Aorta (tissue), 5 donors: ENCODE data around the gene NTMT1. TPM values are rescaled to one million over a fixed set of nuclear protein-coding genes. Genes with fewer than 3 reads are reported as not detected.
A peak's percentile ranks its signal among the peaks of the same experiment; 100 is the strongest.
"Not testable (repeated sequence)": the region's sequence is repeated elsewhere in the genome, so short reads cannot be mapped to it uniquely, and the experiment has no call there.

Experiments
- ATAC-seq: fragments of 200-7000 bp; cut with Tn5 transposase; one replicate; pipeline ENCODE4 v1.9.1; 2022; ENCODE audit warnings: moderate library complexity; ENCODE audit not compliant: low FRiP score
- DNase-seq, 2 donors: peaks; one replicate each; pipeline ENCODE4 v3.0.0-alpha.2; 2020
- H3K27ac ChIP-seq, 2 donors: one replicate each; pipeline ENCODE4 v1.5.1; 2013; ENCODE audit warnings: low read length in 2 of 2, mild to moderate bottlenecking in 2 of 2, moderate library complexity in 2 of 2, control low read depth in 1 of 2, inconsistent platforms in 1 of 2, low read depth in 1 of 2
- H3K27me3 ChIP-seq, 2 donors: one replicate each; pipeline ENCODE4 v1.6.1; 2013; ENCODE audit warnings: control low read depth in 1 of 2, low read length in 1 of 2, mild to moderate bottlenecking in 1 of 2, moderate library complexity in 1 of 2; ENCODE audit not compliant: insufficient read depth in 2 of 2, control insufficient read depth in 1 of 2
- H3K36me3 ChIP-seq, 2 donors: one replicate each; pipeline ENCODE4 v1.6.1; 2013; ENCODE audit warnings: control low read depth in 1 of 2, low read length in 1 of 2, mild to moderate bottlenecking in 1 of 2; ENCODE audit not compliant: insufficient read depth in 2 of 2, control insufficient read depth in 1 of 2
- H3K4me1 ChIP-seq, 2 donors: one replicate each; pipeline ENCODE4 v1.6.1; 2013; ENCODE audit warnings: low read length in 2 of 2, control low read depth in 1 of 2, mild to moderate bottlenecking in 1 of 2, moderate library complexity in 1 of 2; ENCODE audit not compliant: insufficient read depth in 2 of 2, control insufficient read depth in 1 of 2
- H3K4me3 ChIP-seq, 2 donors: one replicate each; pipeline ENCODE4 v1.5.1; 2013; ENCODE audit warnings: low read length in 2 of 2, control low read depth in 1 of 2, mild to moderate bottlenecking in 1 of 2
- H3K9me3 ChIP-seq: one replicate; pipeline ENCODE4 v1.6.1; 2013; ENCODE audit warnings: mild to moderate bottlenecking, low read length; ENCODE audit not compliant: control insufficient read depth
- WGBS, 2 donors: extraction: QIAGEN DNeasy Blood & Tissue Kit; methylation state at CpG; one replicate each; pipeline ENCODE4 v1.1.7; 2013; 5-methylcytosine and 5-hydroxymethylcytosine counted together
- intact Hi-C, 2 donors: fragments of 100-400 bp; cut with DNase I; formaldehyde crosslinking; loops; one replicate each; pipeline versions ENCODE4 v1.14.2 to v1.15.0; 2022
- polyA plus RNA-seq, 2 donors: library from polyadenylated mRNA; stranded (reverse); fragments of 200-250 nt; gene quantifications; one replicate each; pipeline ENCODE4 v1.2.3, GENCODE V29; 2013
- total RNA-seq, 2 donors: library from RNA; stranded (reverse); fragmentation: NEBNext Ultra II Directional; extraction: Animal tissue kit (Norgen Biotek cat#: 25700); gene quantifications; one replicate each; pipeline ENCODE4 v1.2.1, GENCODE V29; 2021
- donor health status: healthy with polysubstance abuse.
- donor health status: Bipolar disorder and iron deficiency.
- donor health status: DM: no; HTN: no; CAD: no.
- donor health status: DM: no; HTN: no; CAD: no.
- donor health status: DM: yes; HTN: yes; CAD: no.

Gene NTMT1
- total and polyA plus RNA-seq, 4 donors: 22.7 to 41.1 (median 30.0) TPM

GRCh38 chr9:129584136-129584535 is 41.8 kb upstream of the NTMT1 start:
- peak in 1 of 2 donors; percentile 80 for DNase-seq
- no peak overlapping the region for H3K27ac ChIP-seq
- intact Hi-C loops: no loop called here
- 90 to 100% methylated on average over 1 of the region's 1 CpG for WGBS, 2 donors
- H3K9me3 ChIP-seq: no peaks in the 10 kb centered on the region
- H3K4me1 ChIP-seq: no peaks in the 10 kb centered on the region
- ATAC-seq: peak; percentile 73
- no peaks in the 10 kb centered on the region for H3K36me3 ChIP-seq
- no peaks in the 10 kb centered on the region for H3K27me3 ChIP-seq
- no peak overlapping the region for H3K4me3 ChIP-seq

GRCh38 chr9:129585352-129585751 is 40.6 kb upstream of the NTMT1 start:
- WGBS, 2 donors: 100% methylated on average over 1 of the region's 1 CpG
- intact Hi-C loops: no loop called here

GRCh38 chr9:129586245-129586644 is 39.7 kb upstream of the NTMT1 start:
- Histone ChIP-seq H3K27ac (no peak overlapping the region), H3K36me3 (no peaks in the 10 kb centered on the region), H3K4me1 (no peaks in the 10 kb centered on the region), H3K27me3 (no peaks in the 10 kb centered on the region), H3K9me3 (no peaks in the 10 kb centered on the region), H3K4me3 (no peak overlapping the region)
- intact Hi-C loops: no loop called here
- WGBS, 2 donors: 91 to 95% methylated on average over 1 of the region's 1 CpG
- DNase-seq (no peak), ATAC-seq (no peak)

More at GRCh38 chr9:129585352-129585751, 40.6 kb upstream of the NTMT1 start:
- Histone ChIP-seq H3K36me3 (no peaks in the 10 kb centered on the region), H3K27ac (no peak overlapping the region), H3K4me1 (no peaks in the 10 kb centered on the region), H3K9me3 (no peaks in the 10 kb centered on the region), H3K27me3 (no peaks in the 10 kb centered on the region), H3K4me3 (no peak overlapping the region)
- DNase-seq: no peak
- no peak for ATAC-seq

- no peaks in the 10 kb centered on the region for H3K36me3 ChIP-seq
- WGBS, 2 donors: 87 to 88% methylated on average over 8 of the region's 8 CpGs
- H3K4me3 ChIP-seq: no peak overlapping the region
- no peak for ATAC-seq
- no peak overlapping the region for H3K27ac ChIP-seq
- H3K4me1 ChIP-seq: no peaks in the 10 kb centered on the region
- H3K9me3 ChIP-seq: no peaks in the 10 kb centered on the region
- no peak for DNase-seq
- intact Hi-C loops: no loop called here
- no peaks in the 10 kb centered on the region for H3K27me3 ChIP-seq
These were observed 39.3 kb upstream of the NTMT1 start for GRCh38 chr9:129586685-129587084.

GRCh38 chr9:129587487-129588262 is 38.3 kb upstream of the NTMT1 start:
- no peak for ATAC-seq
- intact Hi-C loops: no loop called here
- no peaks in the 10 kb centered on the region for H3K36me3 ChIP-seq
- no peaks in the 10 kb centered on the region for H3K9me3 ChIP-seq
- H3K27ac ChIP-seq: no peak overlapping the region
- no peak for DNase-seq
- H3K4me3 ChIP-seq: no peak overlapping the region
- no peaks in the 10 kb centered on the region for H3K27me3 ChIP-seq
- no peaks in the 10 kb centered on the region for H3K4me1 ChIP-seq
- 93% methylated on average over 23 of the region's 23 CpGs for WGBS, 2 donors

GRCh38 chr9:129590466-129590865 is 35.5 kb upstream of the NTMT1 start:
- Histone ChIP-seq H3K27me3 (no peaks in the 10 kb centered on the region), H3K36me3 (no peaks in the 10 kb centered on the region), H3K4me1 (no peaks in the 10 kb centered on the region), H3K9me3 (no peaks in the 10 kb centered on the region), H3K4me3 (no peak overlapping the region), H3K27ac (no peak overlapping the region)
- intact Hi-C loops: no loop called here
- no peak for ATAC-seq
- 91 to 93% methylated on average over 6 of the region's 6 CpGs for WGBS, 2 donors
- no peak for DNase-seq

- intact Hi-C loops: no loop called here
- Histone ChIP-seq H3K9me3 (no peaks in the 10 kb centered on the region), H3K4me3 (no peak overlapping the region), H3K27ac (no peak overlapping the region), H3K27me3 (no peaks in the 10 kb centered on the region), H3K4me1 (no peaks in the 10 kb centered on the region), H3K36me3 (no peaks in the 10 kb centered on the region)
- ATAC-seq: no peak
- DNase-seq: no peak
- 89 to 93% methylated on average over 5 of the region's 5 CpGs for WGBS, 2 donors
These were observed 34.0 kb upstream of the NTMT1 start for GRCh38 chr9:129591916-129592315.

GRCh38 chr9:129592790-129593189 is 33.2 kb upstream of the NTMT1 start:
- H3K4me1 ChIP-seq, H3K27ac ChIP-seq, H3K27me3 ChIP-seq, H3K9me3 ChIP-seq, DNase-seq, ATAC-seq, H3K36me3 ChIP-seq, intact Hi-C loops, H3K4me3 ChIP-seq: not testable (repeated sequence)
- 88 to 90% methylated on average over 10 of the region's 10 CpGs for WGBS, 2 donors

GRCh38 chr9:129594632-129595031 is 31.3 kb upstream of the NTMT1 start:
- 71 to 74% methylated on average over 7 of the region's 7 CpGs for WGBS, 2 donors
- no peak for DNase-seq
- Histone ChIP-seq H3K27ac (no peak overlapping the region), H3K9me3 (no peaks in the 10 kb centered on the region), H3K4me1 (no peaks in the 10 kb centered on the region), H3K27me3 (no peaks in the 10 kb centered on the region), H3K4me3 (no peak overlapping the region), H3K36me3 (no peaks in the 10 kb centered on the region)
- ATAC-seq: no peak
- intact Hi-C loops: no loop called here
